ENCODE data around the gene STAB2. TPM values are rescaled to one million over a fixed set of nuclear protein-coding genes. Genes with fewer than 3 reads are reported as not detected.

Gene STAB2
- total RNA-seq, 1 experiment from 2014 or later, result not detected

- no peak overlapping the region for H2AFZ ChIP-seq (ENCODE audit: low read depth, low read length, poor library complexity, severe bottlenecking)
- no peak overlapping the region for H3K4me2 ChIP-seq (ENCODE audit: low read length)
- ATAC-seq (no peak), DNase-seq (ENCODE audit: low read depth, low spot score) (no peak)
- intact Hi-C loops (cut with micrococcal nuclease), result no loop called here
- H3K79me2 ChIP-seq (ENCODE audit: insufficient read depth, low read length), result no peaks in the 10 kb centered on the region
- BruUV-seq (replicated peaks), result no TSS peak
- H3K4me1 ChIP-seq (ENCODE audit: control insufficient read depth in 1 of 2, insufficient read depth in 2 of 2, low read length in 2 of 2), result no peaks in the 10 kb centered on the region
- H3K9me3 ChIP-seq (ENCODE audit: control insufficient read depth in 1 of 2, insufficient read depth in 1 of 2, low read depth in 1 of 2, low read length in 2 of 2), result no peaks in the 10 kb centered on the region
- TF ChIP-seq SRF (IDR thresholded peaks at IDR 0.05; ENCODE audit: low read depth) (no peak), ZFX (IDR thresholded peaks at IDR 0.05) (no peak)
- ChIA-PET POLR2A (no interaction called here), RAD21 (ENCODE audit: low non-redundant PET in 1 of 2, low total read pairs in 2 of 2, uncharacterized antibody in 2 of 2, unreplicated experiment in 2 of 2) (no interaction called here), CTCF (no interaction called here)
- H3K27me3 ChIP-seq (ENCODE audit: insufficient read depth, low read length), result peaks cover 6% of the 10 kb centered on the region; the same call in 1 of the 2 replicates
- no peaks in the 10 kb centered on the region for H4K20me1 ChIP-seq (ENCODE audit: insufficient read depth)
- no peak overlapping the region for H3K27ac ChIP-seq (ENCODE audit: low read depth, low read length)
- no peak overlapping the region for H3K4me3 ChIP-seq (replicated peaks in 1 of 2; ENCODE audit: low read depth in 1 of 2, low read length in 2 of 2)
- H3K36me3 ChIP-seq (ENCODE audit: control insufficient read depth in 1 of 2, insufficient read depth in 2 of 2, low read length in 2 of 2), result no peaks in the 10 kb centered on the region
- H3K9me2 ChIP-seq (ENCODE audit: insufficient read depth), result no peaks in the 10 kb centered on the region
- H3K9ac ChIP-seq (ENCODE audit: low read length), result no peak overlapping the region
Observed at GRCh38 chr12:103736572-103736971, 149.5 kb downstream of the STAB2 start.

DNA sequence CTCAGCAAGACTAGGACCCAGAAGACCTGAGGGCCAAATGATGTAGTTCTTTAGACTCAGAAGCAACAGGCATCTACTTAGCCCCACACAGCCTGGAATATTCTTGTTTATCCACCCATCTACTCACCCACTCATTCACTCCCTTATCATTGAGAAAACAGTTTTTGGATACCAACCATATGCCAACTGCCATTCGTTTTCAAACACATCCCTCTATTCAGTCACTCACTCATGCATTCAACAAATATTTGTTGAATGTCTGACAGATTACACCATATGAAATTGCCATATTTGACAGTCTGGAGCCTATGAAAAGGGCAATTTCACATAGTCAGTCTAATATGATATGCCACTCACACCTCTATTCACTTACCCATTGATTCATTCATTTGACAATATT is 150.8 kb downstream of the STAB2 start:
- intact Hi-C loops (cut with micrococcal nuclease), result no loop called here
- no peak for TF ChIP-seq CEBPB (IDR thresholded peaks at IDR 0.05; ENCODE audit: low read depth)
- TF ChIP-seq RAD21 (IDR thresholded peaks at IDR 0.05; ENCODE audit: low read depth), result no peak
- TF ChIP-seq EZH2phosphoT487 (IDR thresholded peaks at IDR 0.05; ENCODE audit: borderline replicate concordance), result no peak
- TF ChIP-seq SIN3A (IDR thresholded peaks at IDR 0.05; ENCODE audit: low read depth), result no peak
- no peak for TF ChIP-seq EZH2 (IDR thresholded peaks at IDR 0.05)
- no peak for TF ChIP-seq ZBTB33 (IDR thresholded peaks at IDR 0.05; ENCODE audit: extremely low read depth, insufficient replicate concordance, low read length)
- no peak for TF ChIP-seq YY1 (IDR thresholded peaks at IDR 0.05; ENCODE audit: extremely low read depth, insufficient replicate concordance, low read depth, low read length)
- TF ChIP-seq SRF (IDR thresholded peaks at IDR 0.05; ENCODE audit: low read depth), result no peak
- TF ChIP-seq POLR2A (IDR thresholded peaks at IDR 0.05; ENCODE audit: borderline replicate concordance, extremely low read depth, insufficient read depth, insufficient read length), result no peak
- no peak for TF ChIP-seq CBX3 (IDR thresholded peaks at IDR 0.05; ENCODE audit: low read depth)
- no peak for TF ChIP-seq ZFX (IDR thresholded peaks at IDR 0.05)
- H3K27me3 ChIP-seq (ENCODE audit: insufficient read depth, low read length), result peaks cover 6% of the 10 kb centered on the region; the same call in 1 of the 2 replicates
- no peak overlapping the region for H3K4me2 ChIP-seq (ENCODE audit: low read length)
- H4K20me1 ChIP-seq (ENCODE audit: insufficient read depth), result no peaks in the 10 kb centered on the region
- CTCF ChIA-PET, result no interaction called here
- RAD21 ChIA-PET (ENCODE audit: low non-redundant PET in 1 of 2, low total read pairs in 2 of 2, uncharacterized antibody in 2 of 2, unreplicated experiment in 2 of 2), result no interaction called here
- DNase-seq (ENCODE audit: low read depth, low spot score) (no peak), ATAC-seq (no peak)
- H3K4me3 ChIP-seq (replicated peaks in 1 of 2; ENCODE audit: low read depth in 1 of 2, low read length in 2 of 2), result no peak overlapping the region
- H3K4me1 ChIP-seq (ENCODE audit: control insufficient read depth in 1 of 2, insufficient read depth in 2 of 2, low read length in 2 of 2), result peaks cover 6 to 8% of the 10 kb centered on the region in 2 experiments; a peak in 3 of 4 replicates
- POLR2A ChIA-PET, result no interaction called here
- no peaks in the 10 kb centered on the region for H3K9me2 ChIP-seq (ENCODE audit: insufficient read depth)
- no peak overlapping the region for H3K9ac ChIP-seq (ENCODE audit: low read length)
- H2AFZ ChIP-seq (ENCODE audit: low read depth, low read length, poor library complexity, severe bottlenecking), result no peak overlapping the region
- H3K79me2 ChIP-seq (ENCODE audit: insufficient read depth, low read length), result no peaks in the 10 kb centered on the region
- no TSS peak for BruUV-seq (replicated peaks)
- H3K36me3 ChIP-seq (ENCODE audit: control insufficient read depth in 1 of 2, insufficient read depth in 2 of 2, low read length in 2 of 2), result no peaks in the 10 kb centered on the region
- no peaks in the 10 kb centered on the region for H3K9me3 ChIP-seq (ENCODE audit: control insufficient read depth in 1 of 2, insufficient read depth in 1 of 2, low read depth in 1 of 2, low read length in 2 of 2)
- H3K27ac ChIP-seq (ENCODE audit: low read depth, low read length), result no peak overlapping the region
